Activated CD4-positive, alpha-beta memory T cell treated with anti-CD3 and anti-CD28 coated beads for 36 hours (primary cell): ENCODE measurements around the gene C10orf105. TPM values are rescaled to one million over a fixed set of nuclear protein-coding genes. Genes with fewer than 3 reads are reported as not detected.
A peak's percentile ranks its signal among the peaks of the same experiment; 100 is the strongest.

Experiments used
- CTCF ChIA-PET: fragments of 350-600 bp; sonication (Branson Sonifier 250); formaldehyde crosslinking; loops from one replicate; lab custom pipeline; 2021; ENCODE audit warnings: antibody characterized with exemption, inconsistent platforms; lab: Charles Lee
- POLR2A ChIA-PET: fragments of 350-600 bp; sonication (Branson Sonifier 250); formaldehyde crosslinking; loops from one replicate; lab custom pipeline; 2021; ENCODE audit warnings: antibody characterized with exemption; lab: Charles Lee
- DNase-seq: peaks from one replicate; pipeline ENCODE4 v3.0.0-alpha.2; 2020
- H3K27ac Mint-ChIP-seq: one replicate; pipeline ENCODE4 v1.8.0; 2021; ENCODE audit warnings: mixed read lengths
- H3K27me3 Mint-ChIP-seq: one replicate; pipeline ENCODE4 v1.8.0; 2021; ENCODE audit warnings: mixed read lengths
- H3K36me3 Mint-ChIP-seq: one replicate; pipeline ENCODE4 v1.8.0; 2021; ENCODE audit warnings: mixed read lengths
- H3K4me1 Mint-ChIP-seq: one replicate; pipeline ENCODE4 v1.8.0; 2021; ENCODE audit warnings: low read depth, mixed read lengths
- H3K4me3 Mint-ChIP-seq: one replicate; pipeline ENCODE4 v1.8.0; 2021; ENCODE audit warnings: mild to moderate bottlenecking, mixed read lengths
- H3K9me3 Mint-ChIP-seq: one replicate; pipeline ENCODE4 v1.8.0; 2021; ENCODE audit warnings: mixed read lengths
- intact Hi-C: fragments of 100-400 bp; cut with micrococcal nuclease; formaldehyde crosslinking; loops from one replicate; pipeline ENCODE4 v1.15.1; 2023
- total RNA-seq, 2 experiments: library from RNA; stranded (reverse); gene quantifications; one replicate each; pipeline ENCODE4 v1.2.3, GENCODE V29; 2021

The C10orf105 gene, protein sequence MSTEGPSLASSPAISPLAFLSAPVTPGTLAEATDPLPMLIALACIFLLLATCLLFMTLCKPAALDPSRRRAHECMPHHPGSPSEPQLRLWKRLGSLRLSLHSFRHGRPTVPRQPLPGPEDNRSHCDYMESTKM
- total RNA-seq, result under 1 TPM; 0.63 to 0.76 TPM

DNA sequence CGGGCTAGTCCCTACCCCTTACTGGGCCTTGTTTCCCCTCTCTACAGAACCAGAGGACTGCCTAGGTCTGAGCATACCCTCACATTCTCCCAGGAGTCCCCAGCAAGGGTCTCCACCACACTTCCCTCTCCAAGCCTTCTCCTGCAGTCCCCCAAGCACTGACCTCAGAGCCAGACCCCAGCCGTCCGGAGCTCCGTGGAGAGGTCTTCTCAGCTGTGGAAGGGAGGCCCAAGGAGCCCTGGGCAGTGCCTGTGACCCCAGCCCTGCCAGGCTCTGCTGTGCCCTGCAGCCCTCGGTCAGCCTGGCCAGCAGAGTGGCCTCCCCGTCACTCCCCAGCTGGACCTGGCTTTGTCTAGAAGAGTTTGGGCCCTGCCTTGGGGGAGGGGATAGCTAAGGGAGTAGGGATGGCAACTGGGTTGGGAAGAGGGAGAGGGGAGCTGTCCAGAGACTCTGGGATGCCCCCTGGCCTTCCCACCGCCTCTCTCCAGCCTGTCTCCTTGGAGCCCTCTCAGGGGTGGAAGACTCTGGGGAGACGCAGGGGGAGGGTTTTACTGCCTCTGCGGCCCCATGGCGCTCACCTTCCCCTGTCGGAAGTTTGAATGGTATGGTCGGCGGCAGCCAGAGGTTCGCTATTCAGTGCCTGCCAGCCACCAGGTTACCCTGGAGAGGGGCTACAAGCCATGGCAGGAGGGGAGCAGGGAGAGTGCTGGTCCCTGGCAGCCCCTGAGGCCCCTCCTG, at the start of gene C10orf105:
Gene C10orf105 (minus strand): TSS at position 315 of the 738 bp plus-strand sequence. CDS start 3,441 bp downstream, outside the sequence.
- no peaks in the 10 kb centered on the region for H3K36me3 Mint-ChIP-seq
- DNase-seq, result no peak
- CTCF ChIA-PET, result interaction anchor here (0.7 to 2.6 kb wide), 6 partner anchors 11 to 53 kb away, joined by 3 to 9 read pairs (median 3); partner anchors contain the start of gene VSIR
- POLR2A ChIA-PET, result interaction anchor here (0.6 kb wide), 1 partner anchor 94 kb away, joined by 4 read pairs; no protein-coding TSS in a partner anchor
- H3K4me1 Mint-ChIP-seq, result peaks cover 37% of the 10 kb centered on the region
- H3K9me3 Mint-ChIP-seq, result no peaks in the 10 kb centered on the region
- no peak within 1 kb of the TSS for H3K4me3 Mint-ChIP-seq
- no peaks in the 10 kb centered on the region for H3K27me3 Mint-ChIP-seq
- intact Hi-C loops, result loop anchor here (10.0 kb wide), 1 partner anchor 615 kb away; no protein-coding TSS in a partner anchor
- H3K27ac Mint-ChIP-seq, result no peak within 1 kb of the TSS

DNA sequence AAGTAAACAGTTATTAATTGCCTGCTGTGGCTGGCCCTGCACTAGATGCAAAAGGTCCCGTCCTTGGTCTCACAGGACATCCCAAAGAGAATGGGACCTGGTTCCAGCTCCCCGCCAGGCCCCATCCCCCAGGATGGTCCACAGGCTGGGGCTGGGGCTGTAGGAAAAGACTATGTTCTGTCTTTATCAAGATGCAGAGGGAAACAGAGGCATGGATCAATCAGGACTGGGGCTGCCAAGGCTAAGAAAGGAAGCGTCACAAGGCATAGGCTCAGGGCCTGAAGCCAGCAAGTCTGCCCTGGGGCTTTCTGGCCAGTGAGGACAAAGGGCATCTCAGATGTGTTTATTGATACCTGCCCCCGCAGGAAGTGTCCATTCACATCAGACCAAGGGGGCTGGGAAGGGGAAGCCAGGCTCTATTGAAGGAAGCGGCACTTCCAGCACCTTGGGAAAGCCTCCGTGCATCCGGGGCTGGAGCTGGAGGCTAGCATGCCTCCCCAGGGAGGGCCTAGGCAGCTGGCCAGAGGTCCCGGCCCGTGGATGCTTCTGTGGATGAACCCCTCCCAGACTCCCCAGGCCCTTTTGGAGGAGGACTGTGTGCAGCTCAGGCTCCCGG, 48.0 kb upstream of the C10orf105 start:
- peaks cover 90% of the 10 kb centered on the region for H3K4me1 Mint-ChIP-seq
- DNase-seq, result no peak
- peak overlapping the region; percentile 96 for H3K27ac Mint-ChIP-seq
- no peaks in the 10 kb centered on the region for H3K27me3 Mint-ChIP-seq
- ChIA-PET CTCF (interaction anchor here (1.0 to 5.0 kb wide), 10 partner anchors 10 to 447 kb away, joined by 3 to 53 read pairs (median 8); no protein-coding TSS in a partner anchor), POLR2A (interaction anchor here (0.9 to 11.1 kb wide), 9 partner anchors 10 to 116 kb away, joined by 3 to 108 read pairs (median 9); no protein-coding TSS in a partner anchor)
- peak overlapping the region; percentile 38 for H3K4me3 Mint-ChIP-seq
- H3K36me3 Mint-ChIP-seq, result peaks cover 57% of the 10 kb centered on the region
- intact Hi-C loops, result loop anchor here (2.0 to 10.0 kb wide), 5 partner anchors 19 to 1193 kb away; partner anchors contain the start of gene SLC29A3
- no peaks in the 10 kb centered on the region for H3K9me3 Mint-ChIP-seq

DNA sequence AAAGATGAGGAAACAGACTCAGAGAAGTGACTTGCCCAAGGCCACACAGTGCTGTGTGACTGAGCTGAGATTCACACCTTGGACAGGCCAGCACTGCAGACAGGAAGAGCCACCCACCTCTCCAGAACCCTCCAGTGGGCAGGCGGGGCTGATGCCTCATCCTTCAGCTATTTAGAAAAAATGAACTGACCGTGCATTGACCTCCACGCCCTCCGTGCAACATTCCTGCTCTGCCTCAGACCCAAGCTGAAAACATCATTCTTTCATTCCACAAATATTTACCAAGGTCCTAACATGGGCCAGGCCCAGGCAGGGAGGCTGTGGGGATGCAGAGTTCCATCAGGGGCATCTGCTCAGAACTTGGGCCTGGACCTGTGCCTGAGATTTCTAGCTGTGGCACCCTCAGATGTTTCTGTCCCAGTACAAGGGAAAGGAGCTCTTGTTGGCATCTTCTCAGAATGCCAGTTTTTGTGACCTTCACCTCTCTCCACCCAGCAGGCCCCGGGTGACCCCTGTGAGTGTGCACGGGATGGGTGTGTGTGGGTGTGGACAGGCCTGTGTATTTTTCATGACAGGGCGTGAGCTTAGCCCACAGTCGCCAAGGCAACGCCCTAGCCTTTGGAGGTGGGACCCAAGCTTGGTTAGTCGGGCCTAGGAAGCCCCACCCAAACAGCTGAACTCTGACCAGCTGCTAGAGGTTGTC, 47.3 kb upstream of the C10orf105 start:
- Mint-ChIP-seq H3K27me3 (no peaks in the 10 kb centered on the region), H3K27ac (peak overlapping the region; percentile 96), H3K9me3 (no peaks in the 10 kb centered on the region), H3K4me1 (peaks cover 93% of the 10 kb centered on the region), H3K4me3 (peak overlapping the region; percentile 38), H3K36me3 (peaks cover 51% of the 10 kb centered on the region)
- CTCF ChIA-PET, result interaction anchor here (1.0 to 5.0 kb wide), 9 partner anchors 9 to 72 kb away, joined by 3 to 53 read pairs (median 7); no protein-coding TSS in a partner anchor
- POLR2A ChIA-PET, result interaction anchor here (1.0 to 11.1 kb wide), 8 partner anchors 10 to 41 kb away, joined by 3 to 108 read pairs (median 10); no protein-coding TSS in a partner anchor
- intact Hi-C loops, result loop anchor here (5.0 to 10.0 kb wide), 3 partner anchors 450 to 1192 kb away; partner anchors contain the start of gene SLC29A3
- peak; percentile 65 for DNase-seq

DNA sequence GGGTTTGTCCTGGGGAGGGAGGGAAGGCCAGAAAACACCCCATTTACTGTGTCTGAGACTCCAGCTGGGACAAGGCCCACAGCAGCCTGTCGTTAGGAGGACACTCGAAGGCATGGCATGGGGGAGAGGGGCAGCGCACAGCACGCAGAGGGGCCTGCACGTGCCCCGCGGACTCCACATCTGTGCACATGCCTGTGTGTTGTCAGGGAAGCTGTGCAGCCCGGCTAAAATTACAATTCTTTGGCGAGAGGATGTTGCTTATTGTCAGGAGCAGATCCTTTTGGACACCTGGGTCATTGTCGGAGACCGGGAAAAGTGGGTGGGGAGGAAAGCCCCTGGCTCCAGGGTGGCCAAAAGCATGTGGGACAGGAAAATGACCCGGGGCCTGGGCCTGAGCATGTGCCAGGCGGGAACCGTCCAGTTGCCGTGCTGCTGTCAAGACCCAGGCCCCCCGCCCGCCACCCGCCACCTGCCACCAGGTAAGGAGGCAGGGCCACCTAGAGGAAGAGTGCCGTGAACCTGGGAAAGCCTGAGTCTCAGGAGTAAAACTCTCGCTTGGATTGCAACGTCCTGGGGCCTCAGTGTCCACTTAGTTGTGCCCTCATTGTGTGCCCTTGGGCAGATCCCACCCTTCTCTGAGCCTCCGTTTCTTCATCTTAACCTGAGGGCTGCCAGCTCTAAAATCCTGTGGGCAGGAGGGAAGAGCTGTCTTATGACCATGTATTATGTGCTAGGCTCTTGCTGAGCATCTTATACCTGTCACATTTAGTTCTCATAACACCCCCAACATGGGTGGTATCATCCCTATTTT, 46.5 kb upstream of the C10orf105 start:
- intact Hi-C loops, result loop anchor here (5.0 to 10.0 kb wide), 3 partner anchors 449 to 1191 kb away; partner anchors contain the start of gene SLC29A3
- peaks cover 49% of the 10 kb centered on the region for H3K36me3 Mint-ChIP-seq
- CTCF ChIA-PET, result interaction anchor here (1.0 to 5.0 kb wide), 11 partner anchors 8 to 71 kb away, joined by 3 to 53 read pairs (median 5); partner anchors contain the start of gene VSIR
- POLR2A ChIA-PET, result interaction anchor here (1.9 to 11.1 kb wide), 4 partner anchors 9 to 40 kb away, joined by 9 to 108 read pairs (median 17); no protein-coding TSS in a partner anchor
- H3K4me1 Mint-ChIP-seq, result peaks cover 93% of the 10 kb centered on the region
- DNase-seq, result no peak
- H3K27me3 Mint-ChIP-seq, result no peaks in the 10 kb centered on the region
- H3K9me3 Mint-ChIP-seq, result no peaks in the 10 kb centered on the region
- H3K27ac Mint-ChIP-seq, result peak overlapping the region; percentile 96
- no peak overlapping the region for H3K4me3 Mint-ChIP-seq

DNA sequence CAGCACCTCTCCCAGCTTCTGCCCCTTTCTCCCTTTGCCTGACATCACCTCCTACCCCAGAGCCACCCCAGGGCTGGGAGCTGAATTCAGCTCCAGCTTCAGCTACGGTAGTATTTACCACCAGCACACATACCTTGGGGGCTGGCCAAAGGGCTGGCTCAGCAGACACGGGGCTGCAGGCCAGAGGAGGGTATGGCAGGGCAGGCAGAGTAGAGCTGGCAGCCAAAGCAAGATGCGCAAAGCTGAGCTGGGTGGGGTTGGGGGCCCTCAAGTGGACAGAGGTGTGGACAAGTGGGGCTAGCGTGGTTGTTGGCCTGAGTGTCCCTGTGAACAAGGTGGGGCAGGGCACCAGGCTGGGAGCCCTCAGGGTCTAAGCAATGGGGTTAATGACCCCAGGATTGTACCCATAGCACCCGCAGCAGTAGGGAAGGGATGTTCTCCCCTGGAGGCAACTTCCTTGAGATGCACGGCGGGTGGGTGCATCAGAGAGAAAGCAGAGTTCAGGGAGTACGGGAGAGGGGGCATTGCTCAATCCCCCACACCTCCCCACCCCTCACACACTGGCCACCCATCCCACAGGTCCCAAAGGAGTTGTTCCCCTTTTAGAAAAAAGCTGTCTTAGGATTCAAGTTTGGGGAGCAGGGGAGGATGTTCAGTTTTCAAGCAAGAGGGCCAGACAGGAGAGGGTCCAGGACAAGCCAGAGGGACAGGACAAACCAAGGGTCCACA, 45.8 kb upstream of the C10orf105 start:
- intact Hi-C loops, result loop anchor here (5.0 to 10.0 kb wide), 3 partner anchors 448 to 1191 kb away; partner anchors contain the start of gene SLC29A3
- Mint-ChIP-seq H3K4me3 (peak overlapping the region; percentile 4), H3K4me1 (peaks cover 93% of the 10 kb centered on the region), H3K27me3 (no peaks in the 10 kb centered on the region), H3K27ac (peak overlapping the region; percentile 88), H3K36me3 (peaks cover 51% of the 10 kb centered on the region), H3K9me3 (no peaks in the 10 kb centered on the region)
- ChIA-PET CTCF (interaction anchor here (1.4 to 3.5 kb wide), 4 partner anchors 9 to 67 kb away, joined by 4 to 23 read pairs (median 8); partner anchors contain the start of gene VSIR), POLR2A (interaction anchor here (1.0 to 11.1 kb wide), 4 partner anchors 8 to 40 kb away, joined by 3 to 108 read pairs (median 4); partner anchors contain the start of gene VSIR)
- DNase-seq, result no peak

DNA sequence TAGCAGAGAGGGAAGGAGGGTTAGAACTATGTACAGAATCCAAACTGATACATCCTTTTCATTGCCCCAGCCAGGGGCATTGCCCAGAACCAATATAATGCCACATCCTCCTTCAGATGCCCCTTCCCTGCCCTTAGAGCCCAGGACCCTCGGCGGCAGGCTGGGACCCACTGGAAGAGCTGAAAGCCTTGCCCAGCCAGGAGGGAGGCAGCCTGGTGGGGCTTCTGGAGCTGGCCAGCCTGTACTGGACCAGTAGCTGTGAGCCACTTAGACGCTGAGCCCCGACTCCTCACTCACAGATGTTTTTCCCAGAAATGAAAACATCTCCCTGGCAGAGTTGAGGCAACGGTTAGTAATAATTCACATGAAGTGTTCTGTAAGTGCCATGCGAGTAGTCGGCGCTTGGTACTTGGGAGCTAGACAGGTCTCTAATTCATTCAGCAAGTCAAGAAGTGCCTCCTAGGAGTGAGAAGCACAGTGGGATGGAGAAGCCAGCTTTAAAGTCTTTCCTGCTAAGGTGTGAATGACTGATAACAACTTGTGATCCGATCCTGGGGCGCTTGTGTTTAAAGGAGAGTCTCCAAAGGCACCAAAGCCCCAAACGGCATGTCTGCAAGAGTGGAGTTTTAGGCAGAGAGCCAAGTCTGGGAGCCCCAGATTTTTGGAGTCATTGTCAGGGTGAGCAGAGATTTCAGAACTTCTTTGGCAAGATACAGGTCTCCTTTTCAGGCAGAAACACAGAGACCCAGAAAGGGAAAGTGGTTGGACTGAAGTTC, 44.0 kb upstream of the C10orf105 start:
- H3K27ac Mint-ChIP-seq, result peak overlapping the region; percentile 88
- intact Hi-C loops, result loop anchor here (10.0 kb wide), 1 partner anchor 1189 kb away; no protein-coding TSS in a partner anchor

DNA sequence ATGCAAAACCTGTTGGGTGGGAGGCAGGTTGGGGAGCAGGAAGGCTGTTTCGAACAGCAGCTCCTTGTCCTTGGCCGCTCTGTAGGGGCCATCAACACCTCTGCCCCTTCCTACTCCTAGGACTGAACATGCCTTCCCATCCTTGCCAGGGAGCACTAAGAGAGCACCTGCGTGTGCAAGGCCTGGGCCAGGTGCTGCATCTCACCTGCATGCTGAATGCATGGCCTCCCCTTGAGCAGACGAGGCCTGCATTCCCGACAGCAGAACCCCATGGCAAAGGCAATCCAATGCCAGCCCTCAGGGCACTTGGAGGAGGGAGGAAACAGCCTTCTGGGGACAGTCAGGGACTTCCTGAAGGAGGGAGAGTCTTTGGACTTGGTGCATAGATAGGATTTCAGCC, 42.7 kb upstream of the C10orf105 start:
- DNase-seq, result no peak
- Mint-ChIP-seq H3K27ac (peak overlapping the region; percentile 74), H3K4me1 (peaks cover 95% of the 10 kb centered on the region), H3K36me3 (peaks cover 46% of the 10 kb centered on the region), H3K9me3 (no peaks in the 10 kb centered on the region), H3K4me3 (no peak overlapping the region), H3K27me3 (no peaks in the 10 kb centered on the region)
- POLR2A ChIA-PET, result no interaction called here
- intact Hi-C loops, result loop anchor here (10.0 kb wide), 1 partner anchor 1188 kb away; no protein-coding TSS in a partner anchor
- CTCF ChIA-PET, result interaction anchor here (0.7 to 1.6 kb wide), 2 partner anchors 36 to 54 kb away, joined by 3 to 4 read pairs; no protein-coding TSS in a partner anchor

More for the DNA sequence above, 44.0 kb upstream of the C10orf105 start:
- Mint-ChIP-seq H3K9me3 (no peaks in the 10 kb centered on the region), H3K4me1 (peaks cover 95% of the 10 kb centered on the region), H3K27me3 (no peaks in the 10 kb centered on the region), H3K36me3 (peaks cover 47% of the 10 kb centered on the region), H3K4me3 (no peak overlapping the region)
- no peak for DNase-seq
- POLR2A ChIA-PET, result interaction anchor here (0.6 to 11.1 kb wide), 4 partner anchors 7 to 38 kb away, joined by 3 to 108 read pairs (median 4); no protein-coding TSS in a partner anchor
- CTCF ChIA-PET, result interaction anchor here (1.0 to 3.5 kb wide), 4 partner anchors 11 to 56 kb away, joined by 3 to 23 read pairs (median 8); partner anchors contain the start of gene VSIR

DNA sequence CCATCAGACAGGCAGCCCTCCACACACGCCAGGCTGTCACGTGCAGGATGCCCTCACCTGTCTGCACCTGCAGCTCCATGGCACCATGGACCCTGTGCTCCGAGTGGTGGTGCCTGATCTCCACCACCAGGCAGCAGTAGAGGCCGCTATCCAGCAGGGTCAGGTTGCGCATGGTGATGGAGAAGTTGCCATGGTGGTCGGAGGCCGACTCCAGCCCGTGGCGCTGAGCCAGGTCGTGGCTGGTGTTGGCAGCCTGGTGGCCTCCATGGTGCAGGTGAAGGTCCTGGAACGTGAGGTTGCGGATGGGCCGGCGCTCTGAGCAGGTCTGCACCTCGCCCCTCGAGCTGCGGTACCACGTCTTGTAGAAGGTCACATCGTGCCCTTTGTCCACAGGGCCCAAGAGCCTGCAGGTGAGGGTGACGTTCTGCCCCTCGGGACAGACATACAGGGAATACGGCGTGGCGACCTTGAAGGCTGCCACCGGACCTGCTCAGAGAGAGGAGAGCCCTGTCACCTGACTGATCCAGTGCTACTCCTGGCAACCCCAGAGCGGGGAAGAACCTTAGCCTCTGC, 42.0 kb upstream of the C10orf105 start:
- Mint-ChIP-seq H3K4me1 (peaks cover 95% of the 10 kb centered on the region), H3K27ac (peak overlapping the region; percentile 84), H3K9me3 (no peaks in the 10 kb centered on the region), H3K36me3 (peaks cover 41% of the 10 kb centered on the region), H3K27me3 (no peaks in the 10 kb centered on the region), H3K4me3 (no peak overlapping the region)
- intact Hi-C loops, result loop anchor here (10.0 kb wide), 1 partner anchor 1187 kb away; no protein-coding TSS in a partner anchor
- ChIA-PET CTCF (interaction anchor here (0.7 kb wide), 1 partner anchor 35 kb away, joined by 3 read pairs; no protein-coding TSS in a partner anchor), POLR2A (no interaction called here)
- DNase-seq, result no peak

DNA sequence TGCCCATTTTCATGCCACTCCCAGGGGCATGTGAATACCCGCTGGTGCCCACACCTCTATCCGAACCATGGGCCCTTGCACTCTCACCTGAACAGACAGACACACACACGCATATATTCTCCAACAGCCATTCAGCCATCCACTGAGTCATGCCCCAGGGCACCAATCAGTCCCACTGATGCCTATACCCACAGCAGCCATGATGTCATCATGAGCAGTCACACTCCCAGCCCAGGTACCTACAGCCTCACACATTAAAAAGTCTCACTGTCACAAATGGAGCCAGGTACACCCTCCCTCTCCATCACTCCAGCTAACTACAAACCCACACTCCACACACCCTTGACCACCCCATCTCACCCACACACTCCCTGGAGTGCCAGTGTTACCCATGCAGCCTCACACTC, 41.5 kb upstream of the C10orf105 start:
- no peaks in the 10 kb centered on the region for H3K27me3 Mint-ChIP-seq
- CTCF ChIA-PET, result no interaction called here
- H3K27ac Mint-ChIP-seq, result peak overlapping the region; percentile 84
- POLR2A ChIA-PET, result no interaction called here
- H3K4me1 Mint-ChIP-seq, result peaks cover 95% of the 10 kb centered on the region
- DNase-seq, result peak; percentile 73
- intact Hi-C loops, result loop anchor here (10.0 kb wide), 1 partner anchor 1186 kb away; no protein-coding TSS in a partner anchor
- no peaks in the 10 kb centered on the region for H3K9me3 Mint-ChIP-seq
- peaks cover 43% of the 10 kb centered on the region for H3K36me3 Mint-ChIP-seq
- no peak overlapping the region for H3K4me3 Mint-ChIP-seq
